ENCODE results near the gene BMPR1B. TPM values are rescaled to one million over a fixed set of nuclear protein-coding genes. Genes with fewer than 3 reads are reported as not detected.

The BMPR1B gene
- total RNA-seq, 2 experiments from 2014 or later = not detected

DNA sequence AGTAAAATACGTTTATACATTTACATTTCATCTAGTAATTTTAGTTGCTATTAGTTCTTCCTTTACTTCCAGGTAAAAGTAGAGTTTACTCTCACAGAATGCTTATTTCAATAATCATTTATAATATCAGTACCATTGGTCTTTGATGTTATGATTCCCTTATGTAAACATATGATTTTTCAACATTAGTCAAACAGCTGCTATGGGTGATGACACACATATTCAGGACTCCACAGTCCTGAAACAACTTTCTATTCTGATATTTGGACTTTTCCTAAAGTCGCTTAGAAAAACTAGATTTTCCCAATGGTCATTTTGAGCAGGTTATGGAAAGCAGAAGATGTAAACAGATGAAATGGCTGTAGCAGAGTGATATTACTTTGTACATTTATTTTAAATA, 421.2 kb downstream of the BMPR1B start:
- CTCF ChIA-PET = no interaction called here
- TF ChIP-seq, protein P1, sequence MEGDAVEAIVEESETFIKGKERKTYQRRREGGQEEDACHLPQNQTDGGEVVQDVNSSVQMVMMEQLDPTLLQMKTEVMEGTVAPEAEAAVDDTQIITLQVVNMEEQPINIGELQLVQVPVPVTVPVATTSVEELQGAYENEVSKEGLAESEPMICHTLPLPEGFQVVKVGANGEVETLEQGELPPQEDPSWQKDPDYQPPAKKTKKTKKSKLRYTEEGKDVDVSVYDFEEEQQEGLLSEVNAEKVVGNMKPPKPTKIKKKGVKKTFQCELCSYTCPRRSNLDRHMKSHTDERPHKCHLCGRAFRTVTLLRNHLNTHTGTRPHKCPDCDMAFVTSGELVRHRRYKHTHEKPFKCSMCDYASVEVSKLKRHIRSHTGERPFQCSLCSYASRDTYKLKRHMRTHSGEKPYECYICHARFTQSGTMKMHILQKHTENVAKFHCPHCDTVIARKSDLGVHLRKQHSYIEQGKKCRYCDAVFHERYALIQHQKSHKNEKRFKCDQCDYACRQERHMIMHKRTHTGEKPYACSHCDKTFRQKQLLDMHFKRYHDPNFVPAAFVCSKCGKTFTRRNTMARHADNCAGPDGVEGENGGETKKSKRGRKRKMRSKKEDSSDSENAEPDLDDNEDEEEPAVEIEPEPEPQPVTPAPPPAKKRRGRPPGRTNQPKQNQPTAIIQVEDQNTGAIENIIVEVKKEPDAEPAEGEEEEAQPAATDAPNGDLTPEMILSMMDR (IDR thresholded peaks at IDR 0.05) = no peak
- Histone ChIP-seq H3K27ac (ENCODE audit: low read depth in 1 of 2, low read length in 2 of 2) (no peak overlapping the region), H3K27me3 (ENCODE audit: control insufficient read depth in 1 of 2, insufficient read depth in 2 of 2, low read length in 2 of 2) (no peaks in the 10 kb centered on the region), H3K4me3 (ENCODE audit: low read length) (no peak overlapping the region), H3K9me3 (ENCODE audit: control insufficient read depth in 1 of 2, insufficient read depth in 1 of 2, low read length in 2 of 2) (peaks cover 0 to 10% of the 10 kb centered on the region in 2 experiments), H3K4me1 (ENCODE audit: insufficient read depth, low read length) (no peaks in the 10 kb centered on the region), H3K36me3 (ENCODE audit: insufficient read depth, low read length) (no peaks in the 10 kb centered on the region)
- H3K4me3 Mint-ChIP-seq = no peak overlapping the region
- no peak for ATAC-seq (ENCODE audit: poor library complexity)
- no peaks in the 10 kb centered on the region for H3K9me3 Mint-ChIP-seq
- intact Hi-C loops (cut with DNase I, micrococcal nuclease) = no loop called here
- no peaks in the 10 kb centered on the region for H3K36me3 Mint-ChIP-seq (ENCODE audit: low read depth)
- POLR2A ChIA-PET = no interaction called here
- no peaks in the 10 kb centered on the region for H3K4me1 Mint-ChIP-seq (ENCODE audit: low read depth)
- H3K27me3 Mint-ChIP-seq = no peaks in the 10 kb centered on the region
- no peak overlapping the region for H3K27ac Mint-ChIP-seq
- no peak for DNase-seq

DNA sequence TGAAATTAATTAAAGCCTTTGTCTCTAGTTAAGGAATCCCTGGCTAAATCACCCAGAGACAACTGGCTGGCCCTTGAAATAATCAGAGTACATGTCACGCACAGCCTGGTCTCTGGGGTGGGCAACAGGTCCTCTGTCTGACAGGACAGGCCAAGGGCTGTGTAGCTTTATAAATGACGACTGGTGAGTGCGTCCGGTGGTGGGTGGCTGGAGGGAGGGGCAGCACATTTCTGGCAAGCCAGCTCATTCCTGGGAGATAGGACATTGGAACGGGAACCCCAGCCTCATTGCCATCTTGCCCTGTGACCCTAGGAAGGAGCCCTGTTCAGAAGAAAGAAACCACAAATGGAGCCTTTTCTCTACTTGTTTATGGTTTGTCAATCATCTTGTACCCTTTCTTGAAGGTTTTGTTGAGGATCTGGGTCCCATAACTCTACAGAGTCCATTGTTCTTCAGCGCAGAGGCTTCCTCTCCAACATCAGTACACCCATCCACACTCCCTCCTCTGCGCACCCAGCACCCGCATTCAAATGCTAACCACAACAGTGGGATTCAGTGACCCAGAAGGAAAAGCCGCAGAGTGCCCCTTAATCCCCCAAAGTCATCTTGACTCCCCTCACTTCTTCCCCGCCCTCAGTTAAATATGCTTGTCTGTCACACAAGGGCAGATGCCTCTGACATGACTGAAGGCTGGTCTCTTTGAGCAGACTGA, 422.9 kb downstream of the BMPR1B start:
- Histone ChIP-seq H3K4me1 (ENCODE audit: insufficient read depth, low read length) (no peaks in the 10 kb centered on the region), H3K27me3 (ENCODE audit: control insufficient read depth in 1 of 2, insufficient read depth in 2 of 2, low read length in 2 of 2) (no peaks in the 10 kb centered on the region), H3K36me3 (ENCODE audit: insufficient read depth, low read length) (no peaks in the 10 kb centered on the region), H3K27ac (ENCODE audit: low read depth in 1 of 2, low read length in 2 of 2) (no peak overlapping the region), H3K4me3 (ENCODE audit: low read length) (no peak overlapping the region), H3K9me3 (ENCODE audit: control insufficient read depth in 1 of 2, insufficient read depth in 1 of 2, low read length in 2 of 2) (peaks cover 0 to 10% of the 10 kb centered on the region in 2 experiments)
- Mint-ChIP-seq H3K27ac (no peak overlapping the region), H3K36me3 (ENCODE audit: low read depth) (no peaks in the 10 kb centered on the region), H3K27me3 (no peaks in the 10 kb centered on the region), H3K4me3 (no peak overlapping the region), H3K9me3 (no peaks in the 10 kb centered on the region), H3K4me1 (ENCODE audit: low read depth) (no peaks in the 10 kb centered on the region)
- DNase-seq (no peak), ATAC-seq (ENCODE audit: poor library complexity) (no peak)
- ChIA-PET POLR2A (no interaction called here), CTCF (no interaction called here)
- intact Hi-C loops (cut with DNase I, micrococcal nuclease) = no loop called here
- TF ChIP-seq, protein P1 (IDR thresholded peaks at IDR 0.05) = no peak

DNA sequence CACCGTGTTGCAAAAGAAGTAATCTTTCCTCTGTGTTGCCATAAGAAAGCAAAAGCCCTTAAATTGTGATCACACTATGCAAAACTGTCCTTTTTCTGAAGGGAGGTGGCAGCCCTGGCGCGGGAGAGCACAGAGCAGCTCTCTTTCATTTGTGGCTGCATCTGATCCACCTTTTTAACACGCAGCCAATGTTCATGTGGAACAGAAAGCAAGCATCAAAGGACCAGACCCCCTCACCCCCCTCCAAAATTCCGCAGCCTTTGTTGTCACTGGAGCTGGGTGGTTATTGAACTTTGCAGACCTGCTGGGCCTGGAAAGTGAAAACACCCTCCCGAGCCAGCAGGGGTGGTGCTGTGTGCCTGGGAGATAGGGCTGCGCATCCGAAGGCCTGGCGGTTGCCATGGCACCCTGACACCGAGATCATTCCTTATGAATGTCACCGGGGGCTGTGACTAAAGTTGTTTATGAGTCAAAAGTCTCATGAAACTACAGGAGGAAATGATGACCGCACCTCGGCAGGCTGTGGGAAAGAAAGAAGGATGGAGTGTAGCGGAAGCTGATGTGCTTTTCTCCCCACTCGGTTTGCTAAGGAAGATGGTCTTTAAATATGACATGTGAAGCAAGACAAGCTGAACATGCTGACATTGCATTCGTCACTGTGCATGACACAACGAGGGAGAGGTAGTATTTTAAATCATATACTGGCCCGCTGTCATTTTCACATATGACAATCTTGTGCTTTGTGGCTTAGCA, 423.7 kb downstream of the BMPR1B start:
- Histone ChIP-seq H3K27ac (ENCODE audit: low read depth in 1 of 2, low read length in 2 of 2) (no peak overlapping the region), H3K4me1 (ENCODE audit: insufficient read depth, low read length) (no peaks in the 10 kb centered on the region), H3K4me3 (ENCODE audit: low read length) (no peak overlapping the region), H3K27me3 (ENCODE audit: control insufficient read depth in 1 of 2, insufficient read depth in 2 of 2, low read length in 2 of 2) (no peaks in the 10 kb centered on the region), H3K9me3 (ENCODE audit: control insufficient read depth in 1 of 2, insufficient read depth in 1 of 2, low read length in 2 of 2) (peaks cover 0 to 10% of the 10 kb centered on the region in 2 experiments), H3K36me3 (ENCODE audit: insufficient read depth, low read length) (no peaks in the 10 kb centered on the region)
- Mint-ChIP-seq H3K36me3 (ENCODE audit: low read depth) (no peaks in the 10 kb centered on the region), H3K4me1 (ENCODE audit: low read depth) (no peaks in the 10 kb centered on the region), H3K9me3 (no peaks in the 10 kb centered on the region), H3K27ac (no peak overlapping the region), H3K4me3 (no peak overlapping the region), H3K27me3 (no peaks in the 10 kb centered on the region)
- DNase-seq = peak in 5 of 14 experiments; percentile 15 to 56 (median 44)
- intact Hi-C loops (cut with DNase I, micrococcal nuclease) = no loop called here
- CTCF ChIA-PET = no interaction called here
- TF ChIP-seq, protein P1 (IDR thresholded peaks at IDR 0.05) = no peak
- ATAC-seq (ENCODE audit: poor library complexity) = peak; percentile 46
- POLR2A ChIA-PET = no interaction called here
